HG03280 (cell line): Measurements from ENCODE around the gene SMPD2.

Source experiments
- ATAC-seq: cut with Tn5 transposase; IDR thresholded peaks from one replicate; pipeline ENCODE4 v1.9.1; 2021; ENCODE audit warnings: mild to moderate bottlenecking, moderate library complexity; ENCODE audit not compliant: unreplicated experiment

Gene SMPD2

DNA sequence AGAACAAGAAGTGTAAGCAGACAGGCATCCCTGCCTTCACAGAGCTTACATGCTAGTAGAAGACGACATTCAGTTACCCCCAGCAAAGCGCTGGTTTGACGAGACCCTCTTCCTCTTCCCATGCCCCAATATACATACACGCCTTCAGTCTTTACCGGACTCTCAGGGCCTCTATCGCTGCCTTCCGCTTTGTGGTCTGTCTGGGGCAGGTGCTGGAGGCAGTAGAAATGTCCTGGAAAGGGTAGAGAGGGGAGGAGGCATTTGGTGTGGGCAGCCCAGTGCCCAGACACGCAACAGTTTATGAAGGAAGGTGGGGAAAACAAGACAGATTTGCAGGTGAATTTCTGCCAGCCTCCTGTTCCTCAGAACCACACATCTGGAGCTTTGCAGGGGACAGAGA, 6.0 kb downstream of the SMPD2 start:
- no peak for ATAC-seq

DNA sequence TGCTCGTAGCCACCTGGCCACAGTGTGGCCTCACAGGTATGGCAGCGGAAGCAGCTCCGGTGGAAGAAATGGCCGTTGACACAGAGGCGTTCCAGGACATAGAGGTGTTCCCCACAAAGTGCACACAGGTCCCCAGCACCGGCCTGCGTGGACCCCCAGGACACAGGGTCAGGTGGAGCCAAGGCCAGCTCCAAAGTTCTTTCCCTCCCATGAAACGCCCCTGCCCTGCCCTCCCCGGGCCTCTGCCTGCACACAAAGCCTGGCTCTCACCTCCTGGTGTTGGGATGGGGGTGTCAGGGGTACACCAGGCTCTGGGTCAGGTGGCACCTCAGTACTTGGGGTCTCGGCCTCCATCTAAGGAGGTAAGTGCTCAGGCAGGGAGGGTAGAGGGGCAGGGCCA, 6.6 kb downstream of the SMPD2 start:
- ATAC-seq = no peak

DNA sequence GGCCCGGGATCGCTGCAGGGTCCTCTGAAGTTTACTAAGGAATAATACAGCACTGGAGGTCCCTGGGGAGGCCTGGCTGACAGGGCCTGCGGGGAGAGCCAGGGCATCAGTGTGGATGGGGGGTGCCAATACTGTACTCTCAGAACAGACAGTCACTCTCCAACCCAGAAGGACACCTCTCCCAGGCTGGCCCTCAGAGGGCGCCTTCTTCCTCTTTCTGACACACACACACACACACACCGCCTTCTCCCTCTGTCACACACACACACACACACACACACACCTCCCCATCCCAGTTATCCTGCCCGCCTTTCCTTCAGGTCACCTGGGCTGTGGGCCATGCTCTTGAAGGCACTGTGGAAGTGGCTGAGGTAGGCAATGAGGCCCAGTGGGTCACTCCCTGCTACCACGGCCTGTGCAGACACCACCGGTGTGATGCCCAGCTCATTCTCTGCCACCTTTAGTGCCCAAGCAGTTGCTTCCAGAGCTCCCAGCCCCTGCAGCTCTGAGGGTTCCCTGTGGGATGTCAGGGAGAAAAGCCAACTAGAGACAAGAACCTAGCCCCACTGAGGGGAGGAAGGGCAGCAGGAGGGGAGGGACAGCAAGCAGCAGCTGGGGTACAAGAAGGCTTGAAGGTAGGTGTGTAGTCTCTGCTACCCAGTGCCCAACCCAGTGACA, 7.5 kb downstream of the SMPD2 start:
- no peak for ATAC-seq

DNA sequence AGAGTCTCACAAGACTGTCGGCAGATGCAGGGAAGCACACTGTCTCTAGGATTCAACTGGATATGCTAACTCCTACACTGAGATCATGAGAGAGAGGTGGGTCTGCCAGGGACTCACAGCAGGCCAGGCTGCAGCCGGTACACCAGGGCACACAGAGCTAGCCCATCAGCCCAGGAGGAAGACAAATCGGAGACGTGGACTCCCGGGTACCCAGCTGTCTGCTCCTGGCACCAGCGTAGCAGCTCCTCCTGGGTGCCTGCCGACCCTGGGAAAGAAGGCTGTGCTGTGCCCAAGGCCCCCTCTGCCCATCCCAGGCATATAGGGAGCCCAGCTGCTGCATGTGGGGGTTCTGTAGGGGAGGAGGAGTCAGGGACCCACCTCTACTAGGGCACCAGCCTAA, 8.1 kb downstream of the SMPD2 start:
- no peak for ATAC-seq

DNA sequence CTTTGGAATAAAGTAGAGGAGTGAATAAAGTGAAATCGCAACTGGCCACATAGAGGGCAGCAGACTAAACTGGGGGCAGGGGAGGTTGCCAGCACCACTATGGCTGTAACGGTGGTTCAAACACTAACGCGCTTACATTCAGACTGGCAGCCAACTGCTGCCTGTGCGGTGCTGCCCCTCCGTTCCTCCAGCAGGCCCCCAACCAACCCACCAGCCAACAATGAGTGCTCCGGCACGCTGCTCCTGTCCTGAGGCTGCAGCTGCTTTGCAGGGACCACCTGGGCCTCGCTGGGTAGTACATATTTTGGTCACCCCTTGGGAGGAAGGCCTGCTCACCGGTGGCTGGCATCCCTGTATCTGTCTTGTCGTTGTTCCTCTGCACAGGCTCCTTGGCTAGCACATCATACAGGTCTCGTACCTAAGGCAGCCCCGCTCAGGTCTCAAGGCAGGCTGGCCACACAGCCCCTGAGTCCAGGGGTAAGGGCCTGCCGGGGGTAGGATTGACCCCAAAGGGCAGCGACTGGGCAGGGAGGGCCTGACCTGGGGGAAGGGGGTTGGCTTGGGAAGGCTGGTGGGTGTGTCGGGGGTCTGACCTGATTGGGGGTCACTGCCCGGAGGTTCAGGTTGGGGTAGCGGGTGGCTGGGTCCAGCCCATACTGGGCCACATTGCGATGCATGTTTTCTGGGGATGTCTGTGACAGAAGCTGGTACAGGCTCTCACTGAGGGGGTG, 8.7 kb downstream of the SMPD2 start:
- ATAC-seq = no peak

DNA sequence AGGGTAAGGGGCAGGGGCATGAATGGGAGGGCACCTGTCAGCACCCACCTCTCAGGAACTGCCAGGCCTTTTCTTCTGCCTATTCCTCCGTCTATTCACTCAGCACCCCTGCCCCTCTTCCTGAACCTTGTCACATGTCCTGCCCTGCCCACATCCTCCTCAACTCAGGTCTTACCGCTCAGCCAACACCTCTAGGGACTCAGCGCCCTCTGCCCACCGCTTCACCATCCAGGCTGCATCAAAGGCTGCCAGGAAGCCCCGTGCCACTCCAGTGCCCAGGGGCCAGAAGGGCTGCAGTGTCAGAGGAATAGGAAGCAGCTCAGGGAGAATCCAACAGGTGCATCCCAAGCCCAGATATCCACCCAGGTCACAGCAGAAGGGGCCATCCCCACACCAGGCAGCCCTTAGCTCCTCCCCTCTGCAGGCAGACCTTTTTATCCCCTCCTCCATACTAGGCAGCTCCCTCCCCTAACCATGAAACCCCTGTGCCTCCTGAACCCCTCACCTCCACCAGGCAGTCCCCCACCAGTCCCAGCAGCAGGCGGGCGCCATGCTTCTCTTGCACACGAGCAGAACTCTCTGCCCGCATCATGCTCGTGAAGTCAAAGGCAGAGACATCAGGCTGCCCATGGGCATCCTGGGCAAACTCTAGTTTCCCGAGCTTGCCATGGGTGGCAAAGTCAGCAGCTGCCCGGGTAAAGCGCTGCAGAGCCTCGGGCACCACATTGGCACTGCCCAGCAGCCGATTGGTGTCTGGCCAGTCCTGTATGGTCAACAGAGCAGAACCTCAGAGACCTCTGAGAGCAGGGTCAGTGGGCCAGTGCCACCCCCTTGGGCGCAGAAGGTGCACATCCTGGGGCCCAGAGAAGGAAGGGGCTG, 9.5 kb downstream of the SMPD2 start:
- ATAC-seq = no peak

DNA sequence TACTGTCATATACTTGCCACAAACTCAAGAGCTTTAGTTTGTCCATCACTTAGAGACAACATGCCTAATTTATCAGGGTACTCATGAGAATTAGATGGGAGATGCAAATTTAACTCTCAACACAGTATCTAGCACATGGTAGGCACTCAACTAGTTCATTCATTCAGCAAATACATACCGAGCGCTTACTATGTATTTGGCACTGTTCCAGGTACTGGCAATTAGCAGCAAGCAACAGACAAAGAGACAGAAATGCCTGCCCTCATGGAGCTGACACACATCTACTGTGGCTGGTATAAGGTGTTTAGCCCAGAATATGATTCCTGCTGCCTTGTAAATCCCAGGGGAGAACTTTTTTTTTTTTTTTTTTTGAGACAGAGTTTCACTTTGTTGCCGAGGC, 10.3 kb downstream of the SMPD2 start:
- no peak for ATAC-seq

DNA sequence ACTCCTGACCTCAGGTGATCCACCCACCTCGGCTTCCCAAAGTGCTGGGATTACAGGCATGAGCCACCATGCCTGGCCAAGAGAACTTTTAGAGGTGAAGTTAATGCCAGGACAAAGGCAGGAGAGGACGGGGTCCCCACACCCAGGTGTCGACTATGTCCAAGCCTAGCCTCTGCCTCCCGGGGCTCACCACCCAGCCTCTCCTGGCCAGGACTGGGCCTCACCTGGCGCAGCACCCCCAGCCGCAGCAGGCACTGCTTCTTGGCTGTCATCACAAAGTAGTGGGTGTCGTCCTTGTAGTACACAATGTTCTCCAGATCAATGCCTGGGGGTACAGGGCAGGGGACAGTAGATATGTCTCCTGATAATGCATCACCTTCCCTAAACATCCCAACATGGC, 10.9 kb downstream of the SMPD2 start:
- no peak for ATAC-seq

DNA sequence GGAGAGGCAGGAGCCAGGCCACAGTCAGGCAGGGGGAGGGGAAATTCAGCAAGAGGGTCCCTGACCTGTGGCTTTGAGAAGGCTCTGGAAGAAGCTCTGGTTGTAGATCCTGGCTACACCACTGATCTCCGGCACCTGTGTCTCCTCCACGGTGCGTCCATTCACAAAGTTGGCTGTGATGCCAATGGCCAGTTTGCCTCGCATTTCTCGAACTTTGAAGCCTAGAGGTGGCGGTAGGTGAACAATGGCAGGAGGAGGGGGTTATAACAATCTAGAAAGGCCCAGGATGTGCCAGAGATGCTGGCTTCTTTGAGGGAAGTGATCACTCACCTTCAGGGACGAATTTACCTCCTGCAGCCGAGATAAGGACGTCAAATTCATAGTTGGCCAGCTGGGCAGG, 11.7 kb downstream of the SMPD2 start:
- ATAC-seq = no peak

DNA sequence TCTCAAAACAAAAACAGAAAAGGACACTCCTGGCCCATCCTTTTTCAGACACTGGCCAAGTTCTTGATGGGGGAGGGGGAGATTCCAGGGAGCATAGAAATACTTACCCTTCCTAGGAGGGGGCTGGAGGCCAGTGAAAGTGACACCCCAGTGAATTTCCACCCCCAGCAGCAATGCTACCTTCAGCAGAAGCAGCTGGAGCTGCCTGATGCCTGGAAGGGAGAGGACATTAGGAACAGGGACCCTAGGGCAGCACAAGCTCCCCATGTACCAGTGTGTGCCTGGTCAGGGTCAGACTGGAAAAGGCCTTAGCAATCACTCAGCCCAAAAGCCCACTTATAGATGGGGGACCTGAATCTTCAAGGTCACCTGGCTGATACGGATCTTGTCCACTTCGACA, 12.6 kb downstream of the SMPD2 start:
- ATAC-seq = no peak

DNA sequence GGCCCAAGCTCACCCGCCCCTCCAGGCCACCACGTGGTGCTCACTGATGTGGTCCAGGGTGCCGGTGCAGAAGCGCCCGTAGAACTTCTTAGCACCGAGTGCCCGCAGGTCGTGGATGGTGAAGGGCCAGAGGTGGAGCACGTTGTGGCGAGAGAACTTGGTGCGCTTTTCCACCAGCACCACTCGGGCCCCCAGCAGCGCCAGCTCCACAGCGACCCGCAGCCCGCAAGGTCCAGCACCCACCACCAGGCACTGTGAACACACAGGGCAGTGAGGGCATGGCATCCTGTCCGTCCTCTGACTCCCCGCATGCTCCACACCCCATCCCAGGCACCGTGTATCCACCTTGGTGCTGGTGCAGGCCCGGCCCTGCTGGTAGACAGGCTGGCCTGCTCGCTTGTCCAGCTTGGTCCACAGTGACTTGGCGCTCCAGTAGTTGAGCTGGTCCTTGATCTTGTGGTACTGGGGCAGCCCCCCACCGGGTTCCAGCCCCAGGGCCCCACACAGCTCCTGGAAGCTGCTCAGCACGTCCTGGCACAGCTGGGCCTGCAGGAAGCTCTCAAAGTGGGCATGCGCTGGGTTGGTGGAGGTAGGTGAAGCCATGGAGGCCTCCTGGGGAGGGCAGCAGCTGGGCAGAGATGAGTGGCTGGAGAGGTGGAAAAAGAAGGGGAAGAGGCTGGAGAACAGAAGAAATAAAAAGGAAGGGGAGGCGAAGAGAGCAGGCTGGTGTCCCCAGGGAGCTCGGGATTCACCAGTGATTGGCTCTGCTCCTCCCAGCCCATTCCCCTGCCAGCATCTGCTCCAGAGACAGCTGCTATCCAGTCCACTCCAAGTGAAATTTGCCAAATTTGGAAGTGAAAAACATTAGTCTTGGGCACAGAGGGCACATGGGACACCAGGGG, 13.3 kb downstream of the SMPD2 start:
- ATAC-seq = no peak

DNA sequence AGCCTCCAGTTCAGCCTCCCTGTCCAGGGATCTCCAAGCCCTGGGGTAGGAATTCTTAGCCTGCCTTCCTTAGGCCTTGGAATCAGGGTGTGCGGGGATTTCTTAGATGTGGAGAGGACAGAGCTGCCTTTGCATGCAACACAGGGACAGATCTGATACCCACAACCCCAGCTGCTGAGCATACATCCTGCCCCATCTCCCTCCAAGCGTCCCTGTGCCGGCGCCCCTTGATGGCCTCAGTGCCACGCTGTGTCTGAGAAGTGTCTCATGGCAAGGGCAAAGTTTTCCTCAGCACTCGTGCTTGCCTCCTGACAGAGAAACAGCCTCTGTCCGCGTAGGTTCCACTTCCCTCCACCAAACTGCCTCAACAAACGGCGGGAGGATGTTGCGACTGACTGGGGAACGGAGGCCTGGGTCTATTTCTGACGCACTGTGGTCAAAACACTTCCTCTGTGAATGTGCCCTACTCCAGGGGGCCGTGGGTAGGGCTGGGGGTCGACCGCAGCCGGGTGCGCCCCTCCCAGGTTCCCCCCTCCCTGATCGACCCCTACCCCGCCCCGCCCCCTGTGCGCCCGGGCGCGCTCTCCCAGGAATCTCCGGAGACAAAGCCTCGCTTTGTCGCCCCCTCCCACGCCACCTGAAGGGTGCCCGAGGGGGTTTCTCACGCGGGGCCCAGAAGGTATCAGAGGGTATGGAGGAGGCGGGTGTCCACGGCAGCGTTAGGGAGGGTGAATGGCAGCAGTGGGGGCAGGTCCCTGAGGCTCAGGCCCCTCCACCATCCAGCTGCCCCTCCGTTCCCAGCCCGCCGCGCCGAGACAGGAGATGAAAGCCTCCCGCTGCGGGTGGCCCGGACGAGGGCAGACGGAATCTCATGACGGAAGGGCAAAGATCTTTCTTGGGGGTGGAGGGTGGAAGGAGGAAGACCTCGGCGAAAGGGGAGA, 14.2 kb downstream of the SMPD2 start:
- ATAC-seq = peak; percentile 17

DNA sequence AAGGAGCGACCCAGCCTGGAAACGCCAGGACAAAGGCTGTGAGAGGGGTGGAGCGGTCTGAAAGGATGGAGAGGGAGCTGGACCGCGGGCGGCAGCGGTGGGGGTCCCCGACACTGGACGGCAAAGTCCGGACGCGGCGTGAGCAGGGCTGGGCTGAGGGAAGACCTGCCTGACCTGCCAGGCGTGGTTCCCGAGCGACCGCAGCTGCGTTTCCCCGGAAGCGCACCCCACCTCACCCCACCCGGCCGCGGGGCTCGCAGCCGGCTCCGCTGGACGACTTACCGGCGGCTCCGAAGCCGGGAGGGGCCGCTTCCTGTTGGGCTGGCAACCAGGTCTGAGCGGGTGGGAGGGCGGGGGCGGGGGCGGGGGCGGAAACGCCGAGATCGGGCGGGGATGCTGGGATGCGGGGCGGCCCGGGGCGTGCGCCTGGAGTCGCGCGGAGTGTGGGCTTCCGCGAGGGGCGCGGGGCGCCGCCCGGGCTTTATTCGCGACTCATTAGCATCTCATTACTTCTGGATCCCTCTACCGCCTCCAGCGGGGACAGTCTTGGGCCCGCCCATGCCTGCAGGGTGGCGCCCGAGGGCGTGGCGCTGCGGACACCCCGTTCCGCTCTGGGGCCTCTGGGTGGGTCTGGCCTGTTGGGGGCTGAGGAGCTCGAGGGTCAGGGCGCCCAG, 15.1 kb downstream of the SMPD2 start, which contains the start of gene MICAL1:
Gene MICAL1 (minus strand): TSS at position 336 of the 674 bp plus-strand sequence. CDS start 1,576 bp downstream, outside the sequence.
- peak; percentile 74 for ATAC-seq

DNA sequence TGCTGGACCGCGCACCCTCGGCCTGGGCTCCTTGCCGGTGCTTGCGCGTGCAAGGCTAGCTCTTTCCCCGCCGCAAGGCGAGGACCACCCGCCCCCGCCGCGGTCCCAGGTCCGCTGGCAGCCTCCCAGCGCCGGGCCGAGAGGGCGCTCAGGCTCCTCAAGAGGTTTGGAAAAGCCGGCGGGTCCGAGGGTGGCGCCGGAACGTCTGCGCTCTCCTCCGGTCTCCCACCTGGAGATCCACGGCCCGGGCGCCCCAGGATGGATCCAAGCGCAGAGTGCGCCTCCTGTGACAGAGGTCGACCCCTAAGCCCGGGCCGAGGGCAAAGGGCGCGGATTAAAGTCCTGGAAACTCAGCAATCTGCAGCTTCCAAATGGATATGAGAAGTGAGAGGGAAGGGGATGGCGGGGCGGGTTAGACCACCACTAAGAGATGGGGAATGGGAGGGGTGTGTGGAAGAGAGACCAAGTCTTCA, 15.6 kb downstream of the SMPD2 start:
- peak; percentile 1 for ATAC-seq

DNA sequence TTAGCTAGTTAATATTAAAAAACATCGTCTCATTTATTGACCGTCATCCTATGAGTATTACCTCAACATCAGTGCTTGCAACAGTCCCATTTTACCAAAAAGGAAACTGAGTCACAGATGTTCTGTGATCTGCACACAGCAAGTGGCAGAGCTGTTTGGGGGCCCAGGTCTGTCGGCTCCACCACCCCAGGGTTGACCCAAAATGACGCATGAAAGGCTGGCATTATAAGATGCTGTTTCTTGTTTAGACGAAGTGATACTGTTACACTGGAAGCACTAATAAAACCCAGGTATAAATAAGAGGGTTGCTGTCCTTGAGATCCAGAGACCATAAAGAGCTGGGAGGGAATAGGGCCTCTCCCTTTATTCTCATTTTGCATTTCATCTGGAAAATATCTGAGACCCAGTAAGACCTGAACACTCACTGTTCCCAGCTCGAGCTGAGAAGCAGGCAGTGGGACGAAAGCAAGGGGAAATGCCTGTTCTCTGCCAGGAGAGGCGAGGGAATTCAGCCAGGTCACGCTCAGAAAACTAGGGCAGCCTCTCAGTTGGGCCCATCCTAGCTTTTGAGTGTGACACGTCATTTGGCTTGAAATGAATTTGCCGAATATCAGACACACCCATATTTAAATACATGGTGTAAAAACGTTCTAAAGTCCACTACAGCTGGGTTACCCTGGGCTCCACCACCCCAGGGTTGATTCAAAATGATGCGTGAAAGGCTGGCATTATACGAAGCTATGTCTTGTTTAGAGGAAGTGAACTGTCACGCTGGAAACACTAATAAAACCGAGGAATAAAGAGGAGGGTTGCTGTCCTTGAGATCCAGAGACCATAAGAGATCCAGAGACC, 16.4 kb downstream of the SMPD2 start:
- ATAC-seq = no peak

DNA sequence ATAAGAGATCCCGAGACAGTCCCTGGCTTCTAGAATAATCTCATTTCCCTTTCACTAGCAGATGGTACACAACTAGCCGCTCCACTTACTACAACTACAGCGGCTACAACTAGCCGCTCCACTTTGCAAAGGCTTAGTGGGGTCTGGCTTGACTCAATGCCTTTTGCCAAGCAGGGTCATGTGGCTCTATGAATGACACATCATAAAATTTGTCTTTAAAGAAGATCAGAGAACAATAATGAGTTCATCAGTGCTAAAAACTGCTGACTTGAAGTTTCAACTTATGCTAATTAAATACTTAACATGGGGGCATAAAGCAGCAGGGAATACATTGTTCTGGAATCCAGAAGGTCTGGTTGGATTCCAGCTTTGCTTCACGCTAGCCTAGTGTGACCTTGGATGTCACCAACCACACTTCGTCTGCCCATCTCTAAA, 17.1 kb downstream of the SMPD2 start:
- no peak for ATAC-seq

DNA sequence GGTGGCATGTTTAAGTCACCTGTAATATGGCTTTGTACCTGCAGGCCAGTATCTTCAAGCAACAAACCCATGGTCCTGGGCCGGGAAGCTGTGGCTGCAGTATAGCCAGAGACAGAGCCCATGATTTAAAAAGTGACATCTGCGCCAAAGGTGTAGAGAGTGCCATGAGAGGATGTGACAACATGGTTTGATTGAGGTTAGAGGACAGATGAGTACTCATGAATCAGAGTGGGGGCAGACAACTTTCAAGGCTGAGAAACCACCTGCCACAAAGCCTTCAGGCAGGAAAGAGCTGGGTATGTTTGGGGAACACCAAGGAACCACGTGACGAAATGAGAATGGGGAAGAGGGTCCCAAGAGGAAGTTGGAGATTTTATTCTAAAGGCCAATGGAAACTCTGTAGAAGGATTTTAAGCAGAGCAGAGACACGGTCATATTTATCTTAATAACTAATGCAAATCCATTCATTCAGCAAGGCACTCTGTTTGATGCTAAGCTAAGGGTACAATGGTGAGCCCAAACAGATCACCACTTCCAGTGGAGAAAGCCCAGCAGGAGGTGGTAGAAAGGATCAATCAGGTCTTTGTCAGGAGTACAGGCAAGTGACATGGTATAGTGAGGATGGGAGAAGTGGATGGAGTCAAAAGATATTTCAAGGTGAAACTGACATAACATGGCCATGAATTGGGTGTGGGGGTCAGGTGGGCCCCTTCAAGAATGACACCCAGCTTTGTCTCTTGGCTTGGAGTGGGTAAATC, 18.4 kb downstream of the SMPD2 start:
- peak; percentile 18 for ATAC-seq
